ENCODE data around the gene BOC. TPM values are rescaled to one million over a fixed set of nuclear protein-coding genes. Genes with fewer than 3 reads are reported as not detected.

Gene BOC
- total RNA-seq, 1 donor = 22.8 TPM

DNA sequence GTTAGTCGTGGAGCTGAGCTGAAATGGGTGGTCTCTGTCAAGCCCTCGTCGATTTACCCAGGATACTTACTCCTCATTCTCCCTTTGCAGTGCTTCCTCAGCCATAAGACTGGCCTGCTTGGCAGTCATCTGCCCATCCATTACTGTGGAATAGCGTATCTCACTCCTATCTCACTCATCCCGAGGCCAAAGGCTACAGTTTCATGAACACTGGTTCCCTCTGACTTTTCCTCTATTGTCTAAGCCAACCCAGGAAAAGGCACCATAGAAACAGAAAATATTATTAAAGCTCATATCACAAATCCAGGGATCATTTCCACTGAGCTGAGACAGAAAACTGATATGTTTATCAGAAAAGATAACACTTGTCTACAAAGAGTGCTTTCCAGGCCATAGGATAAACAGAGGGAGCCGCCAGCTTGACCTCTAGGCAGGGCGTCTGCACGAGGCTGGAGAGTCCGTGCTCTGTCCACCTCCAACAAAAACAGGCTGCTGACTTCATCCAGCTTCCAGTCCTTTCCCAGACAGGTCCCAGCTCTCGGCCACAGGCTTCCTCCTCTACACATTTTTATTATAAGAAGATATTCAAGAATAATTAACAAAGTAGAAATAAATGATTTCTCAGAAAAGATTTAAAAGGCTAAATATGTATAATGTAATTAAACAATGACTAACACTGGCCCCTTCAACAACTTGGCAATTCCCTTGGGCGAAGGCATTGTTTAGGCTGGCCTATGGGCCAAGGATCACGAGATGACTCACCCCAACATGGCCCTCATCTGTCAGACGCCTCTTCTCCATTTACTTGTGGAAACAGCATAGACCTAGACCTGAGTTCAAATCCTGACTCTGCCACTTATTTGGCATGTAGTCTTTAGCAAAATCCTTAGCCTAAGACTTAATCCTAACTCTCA lies 27.4 kb upstream of the BOC start:
- H3K36me3 ChIP-seq (ENCODE audit: insufficient read depth, low read length) = no peaks in the 10 kb centered on the region
- H3K27me3 ChIP-seq (ENCODE audit: insufficient read depth, low read length) = peaks cover 5% of the 10 kb centered on the region
- no peak overlapping the region for H3K4me2 ChIP-seq (ENCODE audit: insufficient read depth, low read length)
- H4K20me1 ChIP-seq (ENCODE audit: insufficient read depth, low read length) = no peaks in the 10 kb centered on the region
- no peak overlapping the region for H3K27ac ChIP-seq (ENCODE audit: low read depth, low read length)
- DNase-seq (ENCODE audit: insufficient read length, low spot score, missing footprints) = no peak
- H2AFZ ChIP-seq (ENCODE audit: low read length) = no peak overlapping the region
- no peak for TF ChIP-seq CTCF (IDR thresholded peaks at IDR 0.05; ENCODE audit: extremely low read depth, low read depth, low read length)
- H3K4me1 ChIP-seq (ENCODE audit: insufficient read depth, low read length) = no peaks in the 10 kb centered on the region
- H3K4me3 ChIP-seq (ENCODE audit: insufficient read depth, low read length) = no peak overlapping the region
- H3K79me2 ChIP-seq (ENCODE audit: insufficient read depth, low read length) = no peaks in the 10 kb centered on the region
- H3K9me3 ChIP-seq (ENCODE audit: low read depth, low read length) = no peaks in the 10 kb centered on the region

DNA sequence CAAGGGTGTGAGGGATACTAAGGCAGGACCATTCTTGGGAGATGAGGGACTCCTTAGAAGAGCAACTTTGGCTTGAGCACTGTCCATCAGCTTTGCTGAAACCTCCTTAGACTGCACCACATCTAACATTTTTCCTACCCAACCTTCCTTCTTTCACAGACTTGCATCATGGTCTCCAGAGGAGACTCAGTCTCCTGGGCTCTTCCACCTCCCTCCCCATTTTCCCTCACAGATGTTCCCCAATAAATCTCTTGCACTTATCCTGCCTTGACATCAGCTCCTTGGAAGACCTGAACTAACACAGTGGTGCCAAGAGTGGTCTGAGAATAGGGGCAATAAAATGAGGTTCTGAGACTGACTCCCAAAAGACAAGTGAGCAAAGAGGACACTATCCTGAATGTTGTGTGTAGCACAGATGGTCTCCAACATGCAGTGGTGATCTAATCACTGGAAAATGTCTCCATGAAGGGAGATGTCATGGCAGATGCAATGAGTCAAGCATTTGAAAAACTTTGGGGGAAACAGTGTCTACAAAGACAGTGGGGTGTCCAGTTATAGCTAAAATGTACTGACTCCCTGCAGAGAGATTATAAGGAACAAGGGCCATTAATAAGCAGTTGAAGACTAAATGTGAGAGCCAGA lies 26.0 kb upstream of the BOC start:
- DNase-seq (ENCODE audit: insufficient read length, low spot score, missing footprints) = no peak
- Histone ChIP-seq H3K27ac (ENCODE audit: low read depth, low read length) (no peak overlapping the region), H4K20me1 (ENCODE audit: insufficient read depth, low read length) (no peaks in the 10 kb centered on the region), H3K27me3 (ENCODE audit: insufficient read depth, low read length) (no peaks in the 10 kb centered on the region), H3K4me1 (ENCODE audit: insufficient read depth, low read length) (no peaks in the 10 kb centered on the region), H3K79me2 (ENCODE audit: insufficient read depth, low read length) (no peaks in the 10 kb centered on the region), H2AFZ (ENCODE audit: low read length) (no peak overlapping the region), H3K9me3 (ENCODE audit: low read depth, low read length) (no peaks in the 10 kb centered on the region), H3K36me3 (ENCODE audit: insufficient read depth, low read length) (no peaks in the 10 kb centered on the region), H3K4me3 (ENCODE audit: insufficient read depth, low read length) (no peak overlapping the region), H3K4me2 (ENCODE audit: insufficient read depth, low read length) (no peak overlapping the region)
- no peak for TF ChIP-seq CTCF (IDR thresholded peaks at IDR 0.05; ENCODE audit: extremely low read depth, low read depth, low read length)

- no peaks in the 10 kb centered on the region for H3K27me3 ChIP-seq (ENCODE audit: insufficient read depth, low read length)
- no peak overlapping the region for H3K4me3 ChIP-seq (ENCODE audit: insufficient read depth, low read length)
- no peaks in the 10 kb centered on the region for H3K36me3 ChIP-seq (ENCODE audit: insufficient read depth, low read length)
- H2AFZ ChIP-seq (ENCODE audit: low read length) = no peak overlapping the region
- H3K4me1 ChIP-seq (ENCODE audit: insufficient read depth, low read length) = no peaks in the 10 kb centered on the region
- H3K27ac ChIP-seq (ENCODE audit: low read depth, low read length) = no peak overlapping the region
- no peak overlapping the region for H3K4me2 ChIP-seq (ENCODE audit: insufficient read depth, low read length)
- no peaks in the 10 kb centered on the region for H4K20me1 ChIP-seq (ENCODE audit: insufficient read depth, low read length)
- no peaks in the 10 kb centered on the region for H3K9me3 ChIP-seq (ENCODE audit: low read depth, low read length)
- DNase-seq (ENCODE audit: insufficient read length, low spot score, missing footprints) = no peak
- H3K79me2 ChIP-seq (ENCODE audit: insufficient read depth, low read length) = no peaks in the 10 kb centered on the region
- no peak for TF ChIP-seq CTCF (IDR thresholded peaks at IDR 0.05; ENCODE audit: extremely low read depth, low read depth, low read length)
Observed at GRCh38 chr3:113186566-113186965, 24.8 kb upstream of the BOC start.

DNA sequence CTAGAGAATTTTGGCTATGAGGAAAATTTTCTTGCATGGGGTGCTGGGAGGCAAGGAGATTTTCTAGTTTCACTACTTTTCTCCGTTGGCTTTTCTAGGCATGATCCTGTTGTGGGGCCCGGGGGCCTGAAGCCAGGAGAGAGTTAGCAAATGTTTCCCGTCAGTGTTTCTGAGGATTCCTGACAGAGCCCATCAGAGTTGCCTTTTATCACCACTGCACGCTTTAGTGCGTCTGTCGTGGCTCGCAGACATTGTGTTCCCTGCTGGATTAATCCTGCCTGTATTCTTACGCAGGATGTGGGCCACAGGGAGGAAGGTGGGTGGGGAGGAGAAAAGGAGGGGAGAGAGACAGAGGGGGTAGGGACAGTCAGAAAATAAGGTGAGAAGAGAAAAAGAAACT lies 18.1 kb upstream of the BOC start:
- H3K9me3 ChIP-seq (ENCODE audit: low read depth, low read length) = no peaks in the 10 kb centered on the region
- H3K27ac ChIP-seq (ENCODE audit: low read depth, low read length) = no peak overlapping the region
- no peaks in the 10 kb centered on the region for H3K4me1 ChIP-seq (ENCODE audit: insufficient read depth, low read length)
- no peak for TF ChIP-seq CTCF (IDR thresholded peaks at IDR 0.05; ENCODE audit: extremely low read depth, low read depth, low read length)
- no peaks in the 10 kb centered on the region for H3K36me3 ChIP-seq (ENCODE audit: insufficient read depth, low read length)
- H3K4me3 ChIP-seq (ENCODE audit: insufficient read depth, low read length) = no peak overlapping the region
- no peak overlapping the region for H3K4me2 ChIP-seq (ENCODE audit: insufficient read depth, low read length)
- H3K79me2 ChIP-seq (ENCODE audit: insufficient read depth, low read length) = no peaks in the 10 kb centered on the region
- DNase-seq (ENCODE audit: insufficient read length, low spot score, missing footprints) = no peak
- no peaks in the 10 kb centered on the region for H3K27me3 ChIP-seq (ENCODE audit: insufficient read depth, low read length)
- no peaks in the 10 kb centered on the region for H4K20me1 ChIP-seq (ENCODE audit: insufficient read depth, low read length)
- H2AFZ ChIP-seq (ENCODE audit: low read length) = no peak overlapping the region

Measured in osteoblast (primary cell).